GM12878 (cell line): ENCODE measurements around the gene ITGA6. TPM values are rescaled to one million over a fixed set of nuclear protein-coding genes. Genes with fewer than 3 reads are reported as not detected.

Experiments
- ATAC-seq: fragments of 200-7000 bp; cut with Tn5 transposase; 3 replicates; pipeline ENCODE4 v1.9.1; 2020; ENCODE audit warnings: mild to moderate bottlenecking, moderate library complexity
- Bru-seq: library from RNA; stranded (reverse); fragments of 400-500 nt; gene quantifications from one replicate; lab custom pipeline; 2021; lab: Mats Ljungman, UMichigan
- BruChase-seq, 2 experiments: library from RNA; stranded (reverse); fragments of 400-500 nt; gene quantifications; one replicate each; lab custom pipeline; 2021; lab: Mats Ljungman, UMichigan
- BruUV-seq: library from RNA; stranded (reverse); fragments of 400-500 nt; replicated peaks from 2 replicates; lab custom pipeline; 2021; lab: Mats Ljungman, UMichigan
- CTCF ChIA-PET: fragments of 300-600 bp; sonication (Branson Sonifier 250); formaldehyde crosslinking; extraction: SDS; loops from one replicate; lab custom pipeline; 2021; ENCODE audit warnings: inconsistent platforms; lab: Yijun Ruan, JAX
- POLR2A ChIA-PET: fragments of 350-600 bp; formaldehyde crosslinking; extraction: SDS; loops from one replicate; lab custom pipeline; 2021; ENCODE audit warnings: inconsistent platforms; lab: Charles Lee
- RAD21 ChIA-PET: fragments of 300-600 bp; sonication (Branson Sonifier 250); formaldehyde crosslinking; loops from one replicate; lab custom pipeline; 2023; ENCODE audit warnings: antibody characterized with exemption; ENCODE audit not compliant: unreplicated experiment; lab: Charles Lee
- SMC1A ChIA-PET: fragments of 300-600 bp; sonication (Branson Sonifier 250); formaldehyde crosslinking; loops from one replicate; lab custom pipeline; 2023; ENCODE audit not compliant: unreplicated experiment, uncharacterized antibody; lab: Charles Lee
- DNase-seq: peaks from one replicate; pipeline ENCODE4 v3.0.0-alpha.2; 2011; ENCODE audit warnings: low read depth, low spot score
- FAIRE-seq: peaks from 3 replicates; lab custom pipeline; 2011; peaks lifted over from hg19 to GRCh38; lab: Jason Lieb, UNC
- H2AFZ ChIP-seq: 2 replicates; pipeline ENCODE4 v1.6.0; 2011; ENCODE audit warnings: low read depth, low read length, control low read depth; ENCODE audit not compliant: control insufficient read depth
- H3K27ac ChIP-seq: 2 replicates; pipeline ENCODE4 v1.5.1; 2011; ENCODE audit warnings: control low read depth; ENCODE audit not compliant: control insufficient read depth, insufficient read depth
- H3K27me3 ChIP-seq, 2 experiments: replicated peaks in 1 of 2; 2 replicates each; pipeline versions ENCODE4 v1.6.0 to v1.6.1; 2011; ENCODE audit warnings: low read length in 1 of 2; ENCODE audit not compliant: control insufficient read depth in 2 of 2, insufficient read depth in 2 of 2
- H3K36me3 ChIP-seq, 2 experiments: 2 replicates each; pipeline ENCODE4 v1.5.1; 2011; ENCODE audit warnings: low read length in 1 of 2; ENCODE audit not compliant: control insufficient read depth in 2 of 2, insufficient read depth in 2 of 2
- H3K4me1 ChIP-seq: 2 replicates; pipeline ENCODE4 v1.6.1; 2011; ENCODE audit warnings: mild to moderate bottlenecking, low read length, moderate library complexity, mixed read lengths; ENCODE audit not compliant: control insufficient read depth, insufficient read depth
- H3K4me2 ChIP-seq: 2 replicates; pipeline ENCODE4 v1.6.0; 2011; ENCODE audit warnings: control low read depth; ENCODE audit not compliant: control insufficient read depth, insufficient read depth
- H3K4me3 ChIP-seq: fragments of 200-600 bp; sonication (generic); 2 replicates; pipeline ENCODE4 v1.5.1; 2016
- H3K79me2 ChIP-seq: 2 replicates; pipeline ENCODE4 v1.6.0; 2011; ENCODE audit warnings: low read length; ENCODE audit not compliant: control insufficient read depth, insufficient read depth
- H3K9ac ChIP-seq: 2 replicates; pipeline ENCODE4 v1.8.0; 2011; ENCODE audit warnings: low read length, control low read depth, mixed read lengths; ENCODE audit not compliant: control insufficient read depth, insufficient read depth
- H3K9me3 ChIP-seq: replicated peaks from 3 replicates; pipeline ENCODE4 v1.5.1; 2011; ENCODE audit warnings: mild to moderate bottlenecking, low read length; ENCODE audit not compliant: control insufficient read depth, insufficient read depth
- H4K20me1 ChIP-seq: 2 replicates; pipeline ENCODE4 v1.6.0; 2011; ENCODE audit not compliant: control insufficient read depth, insufficient read depth
- BACH1 ChIP-seq: fragments of 450-650 bp; IDR thresholded peaks from 2 replicates; pipeline ENCODE4 v1.6.1; 2017; ENCODE audit warnings: mild to moderate bottlenecking, borderline replicate concordance
- BHLHE40 ChIP-seq, 2 experiments: fragments of 450-650 bp in 1 of 2; IDR thresholded peaks; 2 replicates each; pipeline ENCODE4 v1.6.1; 2011 to 2017; ENCODE audit warnings: low read depth in 2 of 2, borderline replicate concordance in 1 of 2, improper control_type of control experiment in 1 of 2, low read length in 1 of 2, mild to moderate bottlenecking in 1 of 2
- CHD2 ChIP-seq: IDR thresholded peaks from 2 replicates; pipeline ENCODE4 v1.6.1; 2011; ENCODE audit warnings: low read depth, low read length, improper control_type of control experiment, borderline replicate concordance
- CREM ChIP-seq: IDR thresholded peaks from 2 replicates; pipeline ENCODE4 v1.6.1; 2014; ENCODE audit warnings: antibody characterized with exemption, low read depth
- CTCF ChIP-seq, 3 experiments: IDR thresholded peaks in 2 of 3; conservative IDR thresholded peaks in 1 of 3; 2 replicates each; pipeline ENCODE4 v1.5.1; 2011; ENCODE audit warnings: low read depth in 3 of 3, low read length in 3 of 3, mild to moderate bottlenecking in 3 of 3, control low read depth in 2 of 3, moderate library complexity in 2 of 3, inconsistent platforms in 1 of 3, mixed read lengths in 1 of 3; ENCODE audit not compliant: control insufficient read depth in 2 of 3, insufficient read depth in 1 of 3; ENCODE audit errors: extremely low read depth in 1 of 3
- EP300 ChIP-seq, 2 experiments: fragments of 150-350 bp in 1 of 2; IDR thresholded peaks; 2 replicates each; pipeline ENCODE4 v1.6.1; 2011 to 2012; ENCODE audit warnings: low read depth in 2 of 2, low read length in 2 of 2, borderline replicate concordance in 1 of 2, improper control_type of control experiment in 1 of 2, inconsistent platforms in 1 of 2; ENCODE audit not compliant: control insufficient read depth in 1 of 2
- EZH2 ChIP-seq: IDR thresholded peaks from 2 replicates; pipeline ENCODE4 v1.6.1; 2012; ENCODE audit warnings: low read depth, mild to moderate bottlenecking, control low read depth, inconsistent platforms, low read length, borderline replicate concordance; ENCODE audit not compliant: control insufficient read depth
- JUND ChIP-seq: IDR thresholded peaks from 2 replicates; pipeline ENCODE4 v1.6.1; 2012; ENCODE audit warnings: low read depth, mild to moderate bottlenecking, low read length, improper control_type of control experiment, moderate library complexity
- LARP7 ChIP-seq: fragments of 450-650 bp; IDR thresholded peaks from 2 replicates; pipeline ENCODE4 v1.6.1; 2017; ENCODE audit warnings: mild to moderate bottlenecking
- MEF2A ChIP-seq: IDR thresholded peaks from 2 replicates; pipeline ENCODE4 v1.6.1; 2011; ENCODE audit warnings: low read depth, mild to moderate bottlenecking, low read length, moderate library complexity; ENCODE audit not compliant: insufficient read depth
- MLLT1 ChIP-seq: fragments of 450-650 bp; IDR thresholded peaks from 2 replicates; pipeline ENCODE4 v1.6.1; 2016; ENCODE audit warnings: mild to moderate bottlenecking
- NR2C1 ChIP-seq: fragments of 450-650 bp; IDR thresholded peaks from 2 replicates; pipeline ENCODE4 v1.6.1; 2017; ENCODE audit warnings: antibody characterized with exemption, mild to moderate bottlenecking, moderate library complexity
- ZBTB33 ChIP-seq: fragments of 450-650 bp; IDR thresholded peaks from 2 replicates; pipeline ENCODE4 v1.6.1; 2017; ENCODE audit warnings: mild to moderate bottlenecking
- WGBS: methylation state at CpG from one replicate; pipeline ENCODE4 v1.1.6; 2016; ENCODE audit warnings: low lambda C conversion rate; ENCODE audit not compliant: insufficient replicate concordance, insufficient coverage; ENCODE audit errors: missing lambda C conversion rate; 5-methylcytosine and 5-hydroxymethylcytosine counted together
- in situ Hi-C: fragments of 300-500 bp; cut with MboI; formaldehyde crosslinking; loops from 9 replicates; pipeline ENCODE4 v1.14.3; 2018; ENCODE audit warnings: mixed read lengths
- intact Hi-C: fragments of 100-400 bp; cut with micrococcal nuclease; formaldehyde crosslinking; loops from one replicate; pipeline ENCODE4 v1.14.2; 2022; ENCODE audit not compliant: unreplicated experiment
- long read RNA-seq, 2 experiments: library from polyadenylated mRNA; unstranded; transcript quantifications; one replicate each; pipeline ENCODE4 v2.0.0, GENCODE V29; 2019 to 2020
- polyA minus RNA-seq, 3 experiments: library from RNA; depleted of rRNA, polyadenylated mRNA; stranded (reverse); fragments of >200 nt; gene quantifications; 2 replicates each; pipeline ENCODE4 v1.2.3, GENCODE V29; 2011
- polyA plus RNA-seq, 11 experiments: library from polyadenylated mRNA; depleted of rRNA in 4 of 11; unstranded in 6 of 11; stranded (reverse) in 5 of 11; fragments of >200 nt; fragmentation: Nextera tagmentation in 4 of 11; fragmentation: Illumina TruSeq in 1 of 11; extraction: Ambion mirVana in 4 of 11; extraction: Trizol in 1 of 11; gene quantifications; 1 replicate in 1 of 11; 2 replicates in 10 of 11; pipeline versions ENCODE4 v1.2.1 to v1.2.3, GENCODE V29; 2011 to 2016; ENCODE audit warnings: inconsistent platforms in 2 of 11, missing spikeins in 2 of 11, low read depth in 1 of 11
- total RNA-seq, 4 experiments: library from RNA; depleted of rRNA in 3 of 4; stranded (reverse); fragments of >200 nt in 3 of 4; fragmentation: Illumina TruSeq in 1 of 4; extraction: Trizol in 1 of 4; gene quantifications; 2 replicates each; pipeline versions ENCODE4 v1.2.1 to v1.2.3, GENCODE V29; 2013 to 2021

Gene ITGA6
- not detected in 2 replicates for total RNA-seq (2013; cell fraction: nucleolus; rRNA removed)
- 0.05 and 0.34 TPM in 2 replicates for total RNA-seq (2014; rRNA removed)
- 0.09 and 0.22 TPM in 2 replicates for total RNA-seq (2014; rRNA removed; fragmentation: Illumina TruSeq; extraction: Trizol)
- total RNA-seq (2021), result 0.36 and 0.51 TPM in 2 replicates
- 0.04 TPM for polyA plus RNA-seq (2011; ENCODE audit: low read depth)
- 0.01 TPM in 1 of 2 replicates, not detected in the other for polyA plus RNA-seq (2011; rRNA removed)
- polyA plus RNA-seq (2011; cell fraction: cytosol; rRNA removed), result 0.07 TPM in 1 of 2 replicates, not detected in the other
- not detected in 2 replicates for polyA plus RNA-seq (2011; cell fraction: nucleus; rRNA removed)
- 0.36 and 0.41 TPM in 2 replicates for polyA plus RNA-seq (2012)
- polyA plus RNA-seq (2014; fragmentation: Illumina TruSeq; extraction: Trizol), result 0.08 and 0.16 TPM in 2 replicates
- polyA plus RNA-seq (2014; fragmentation: Nextera tagmentation; extraction: Ambion mirVana), result under 1 TPM in 1 of 2 experiments, not detected in 1; 0.07 TPM
- 0.01 and 0.06 TPM in 2 replicates for polyA plus RNA-seq (2014; rRNA removed)
- under 1 TPM in 1 of 2 experiments, not detected in 1; 0.11 TPM for polyA plus RNA-seq (2016; fragmentation: Nextera tagmentation; extraction: Ambion mirVana)
- 0.22 TPM in 1 of 2 replicates, not detected in the other for polyA minus RNA-seq (2011; rRNA and poly(A)+ RNA removed)
- polyA minus RNA-seq (2011; cell fraction: cytosol; rRNA and poly(A)+ RNA removed), result not detected in 2 replicates
- 0.10 TPM in 1 of 2 replicates, not detected in the other for polyA minus RNA-seq (2011; cell fraction: nucleus; rRNA and poly(A)+ RNA removed)
- Bru-seq, nascent RNA, result percentile 14 among the genes with signal in this experiment
- BruChase-seq, experiment 1, labeled RNA remaining after a 6-hour chase, result percentile 12 among the genes with signal in this experiment
- percentile 18 among the genes with signal in this experiment for BruChase-seq, experiment 2, labeled RNA remaining after a 2-hour chase
- long read RNA-seq, experiment 1, result 0 reads
- long read RNA-seq, experiment 2, result 0 reads

- Histone ChIP-seq H3K9me3 (no peaks in the 10 kb centered on the region), H3K27ac (no peak within 1 kb of the TSS), H3K36me3 (no peaks in the 10 kb centered on the region), H3K4me1 (peaks cover 5% of the 10 kb centered on the region), H3K27me3 (peaks cover 9 to 25% of the 10 kb centered on the region in 2 experiments), H3K4me3 (peak within 1 kb of the TSS; percentile 44; the same call in 1 of the 2 replicates), H3K79me2 (no peaks in the 10 kb centered on the region), H4K20me1 (no peaks in the 10 kb centered on the region), H3K4me2 (peak within 1 kb of the TSS; percentile 82), H3K9ac (no peak within 1 kb of the TSS), H2AFZ (peak within 1 kb of the TSS; percentile 11)
- ChIA-PET POLR2A (no interaction called here), CTCF (no interaction called here), SMC1A (no interaction called here), RAD21 (no interaction called here)
- intact Hi-C loops, result no loop called here
- no TSS peak for BruUV-seq
- FAIRE-seq (no peak), ATAC-seq (peak; percentile 59), DNase-seq (no peak)
- 6% methylated on average over 57 of the region's 79 CpGs for WGBS
- in situ Hi-C loops, result no loop called here
- TF ChIP-seq JUND (no peak), CTCF (IDR thresholded peaks at IDR 0.05 in 2 of 3, conservative IDR thresholded peaks at IDR 0.05 in 1 of 3; ENCODE audit: control insufficient read depth in 2 of 3, extremely low read depth in 1 of 3, insufficient read depth in 1 of 3, low read depth in 3 of 3, low read length in 3 of 3) (no peak), EP300 (IDR thresholded peaks at IDR 0.05; ENCODE audit: borderline replicate concordance in 1 of 2, control insufficient read depth in 1 of 2, low read depth in 2 of 2, low read length in 2 of 2) (no peak), ZBTB33 (no peak), LARP7 (no peak), BHLHE40 (IDR thresholded peaks at IDR 0.05; ENCODE audit: borderline replicate concordance in 1 of 2, low read depth in 2 of 2, low read length in 1 of 2) (no peak), MLLT1 (no peak), EZH2 (no peak), CHD2 (no peak), CREM (no peak), NR2C1 (no peak), MEF2A (no peak), BACH1 (no peak)
Measured at GRCh38 chr2:172427256-172427989, at the start of gene ITGA6. Gene ITGA6, plus strand, starts transcription at chr2:172427586.
